Loucy (cell line): Measurements from ENCODE around the gene ARHGAP26.

Source experiments
- H2AFZ ChIP-seq: fragments of 200-600 bp; sonication (generic); 2 replicates; pipeline ENCODE4 v1.6.0; 2016; ENCODE audit warnings: antibody characterized with exemption, mild to moderate bottlenecking, low read length, moderate library complexity
- H3F3A ChIP-seq: fragments of 200-600 bp; 2 replicates; pipeline ENCODE4 v1.6.0; 2016; ENCODE audit warnings: antibody characterized with exemption, low read depth, mild to moderate bottlenecking
- H3K27me3 ChIP-seq: fragments of 200-600 bp; sonication (generic); 2 replicates; pipeline ENCODE4 v1.6.1; 2014; ENCODE audit warnings: low read length, mild to moderate bottlenecking; ENCODE audit not compliant: insufficient read depth, poor library complexity, severe bottlenecking
- H3K36me3 ChIP-seq: fragments of 200-600 bp; sonication (generic); 2 replicates; pipeline ENCODE4 v1.6.1; 2016; ENCODE audit warnings: low read length; ENCODE audit not compliant: insufficient read depth
- H3K4me1 ChIP-seq: fragments of 200-600 bp; sonication (generic); 2 replicates; pipeline ENCODE4 v1.5.1; 2014; ENCODE audit warnings: low read length, mild to moderate bottlenecking; ENCODE audit not compliant: insufficient read depth, poor library complexity, severe bottlenecking
- H3K4me2 ChIP-seq: fragments of 200-600 bp; sonication (generic); 2 replicates; pipeline ENCODE4 v1.6.0; 2014; ENCODE audit warnings: antibody characterized with exemption, low read length, low read depth, mild to moderate bottlenecking; ENCODE audit not compliant: poor library complexity, severe bottlenecking
- H3K4me3 ChIP-seq: fragments of 200-600 bp; sonication (generic); 2 replicates; pipeline ENCODE4 v1.5.1; 2014; ENCODE audit warnings: low read length, mild to moderate bottlenecking, mixed read lengths; ENCODE audit not compliant: poor library complexity, severe bottlenecking
- H3K79me2 ChIP-seq: fragments of 200-600 bp; sonication (generic); 2 replicates; pipeline ENCODE4 v1.6.1; 2014; ENCODE audit warnings: low read length; ENCODE audit not compliant: insufficient read depth
- H3K9ac ChIP-seq: fragments of 200-600 bp; sonication (generic); 2 replicates; pipeline ENCODE4 v1.6.0; 2014; ENCODE audit warnings: mild to moderate bottlenecking, low read depth, low read length, moderate library complexity; ENCODE audit not compliant: poor library complexity, severe bottlenecking
- H3K9me2 ChIP-seq: fragments of 200-600 bp; sonication (generic); replicated peaks from 2 replicates; pipeline ENCODE4 v1.6.1; 2016; ENCODE audit warnings: low read depth, low read length, mixed read lengths
- H3K9me3 ChIP-seq: fragments of 200-600 bp; sonication (generic); 2 replicates; pipeline ENCODE4 v1.6.1; 2014; ENCODE audit warnings: mild to moderate bottlenecking, antibody characterized with exemption, low read length, low read depth; ENCODE audit not compliant: insufficient read depth
- H4K20me1 ChIP-seq: fragments of 200-600 bp; sonication (generic); 2 replicates; pipeline ENCODE4 v1.6.0; 2014; ENCODE audit warnings: antibody characterized with exemption, low read length, mild to moderate bottlenecking; ENCODE audit not compliant: insufficient read depth, poor library complexity, severe bottlenecking
- EZH2phosphoT487 ChIP-seq: fragments of 200-600 bp; IDR thresholded peaks from 2 replicates; pipeline ENCODE4 v1.6.1; 2018; ENCODE audit warnings: antibody characterized with exemption, mild to moderate bottlenecking, moderate library complexity, borderline replicate concordance
- TF ChIP-seq, protein P1 (sequence below): fragments of 200-600 bp; sonication (generic); conservative IDR thresholded peaks from 2 replicates; pipeline ENCODE4 v1.5.1; 2014; ENCODE audit warnings: mild to moderate bottlenecking, antibody characterized with exemption, low read length

The ARHGAP26 gene

DNA sequence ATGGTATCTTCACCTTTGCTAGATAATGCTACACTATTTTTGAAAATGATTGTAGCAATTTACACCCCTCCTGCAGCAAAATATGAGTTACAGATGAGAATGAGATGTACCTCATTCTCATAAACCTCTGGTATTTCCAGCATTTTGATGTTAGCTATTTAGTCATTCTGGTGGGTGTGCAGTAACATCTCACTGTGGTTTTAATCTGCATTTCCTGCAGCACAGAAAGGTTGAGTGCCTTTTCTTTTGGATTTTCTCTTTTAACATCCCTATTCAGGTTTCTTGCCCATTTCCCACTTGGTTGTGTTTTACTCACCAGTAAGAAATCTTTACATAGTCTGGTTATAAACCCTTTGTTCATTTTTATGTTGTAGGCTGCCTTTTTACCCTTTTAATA lies 427.1 kb downstream of the ARHGAP26 start:
- Histone ChIP-seq H4K20me1 (no peaks in the 10 kb centered on the region), H3K4me1 (peaks cover 10% of the 10 kb centered on the region), H3K9ac (no peak overlapping the region), H2AFZ (no peak overlapping the region), H3F3A (no peaks in the 10 kb centered on the region), H3K36me3 (no peaks in the 10 kb centered on the region), H3K4me2 (no peak overlapping the region), H3K27me3 (no peaks in the 10 kb centered on the region), H3K4me3 (no peak overlapping the region), H3K79me2 (no peaks in the 10 kb centered on the region), H3K9me2 (no peaks in the 10 kb centered on the region), H3K9me3 (no peaks in the 10 kb centered on the region)
- TF ChIP-seq EZH2phosphoT487: no peak
- TF ChIP-seq, protein P1, sequence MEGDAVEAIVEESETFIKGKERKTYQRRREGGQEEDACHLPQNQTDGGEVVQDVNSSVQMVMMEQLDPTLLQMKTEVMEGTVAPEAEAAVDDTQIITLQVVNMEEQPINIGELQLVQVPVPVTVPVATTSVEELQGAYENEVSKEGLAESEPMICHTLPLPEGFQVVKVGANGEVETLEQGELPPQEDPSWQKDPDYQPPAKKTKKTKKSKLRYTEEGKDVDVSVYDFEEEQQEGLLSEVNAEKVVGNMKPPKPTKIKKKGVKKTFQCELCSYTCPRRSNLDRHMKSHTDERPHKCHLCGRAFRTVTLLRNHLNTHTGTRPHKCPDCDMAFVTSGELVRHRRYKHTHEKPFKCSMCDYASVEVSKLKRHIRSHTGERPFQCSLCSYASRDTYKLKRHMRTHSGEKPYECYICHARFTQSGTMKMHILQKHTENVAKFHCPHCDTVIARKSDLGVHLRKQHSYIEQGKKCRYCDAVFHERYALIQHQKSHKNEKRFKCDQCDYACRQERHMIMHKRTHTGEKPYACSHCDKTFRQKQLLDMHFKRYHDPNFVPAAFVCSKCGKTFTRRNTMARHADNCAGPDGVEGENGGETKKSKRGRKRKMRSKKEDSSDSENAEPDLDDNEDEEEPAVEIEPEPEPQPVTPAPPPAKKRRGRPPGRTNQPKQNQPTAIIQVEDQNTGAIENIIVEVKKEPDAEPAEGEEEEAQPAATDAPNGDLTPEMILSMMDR: no peak

DNA sequence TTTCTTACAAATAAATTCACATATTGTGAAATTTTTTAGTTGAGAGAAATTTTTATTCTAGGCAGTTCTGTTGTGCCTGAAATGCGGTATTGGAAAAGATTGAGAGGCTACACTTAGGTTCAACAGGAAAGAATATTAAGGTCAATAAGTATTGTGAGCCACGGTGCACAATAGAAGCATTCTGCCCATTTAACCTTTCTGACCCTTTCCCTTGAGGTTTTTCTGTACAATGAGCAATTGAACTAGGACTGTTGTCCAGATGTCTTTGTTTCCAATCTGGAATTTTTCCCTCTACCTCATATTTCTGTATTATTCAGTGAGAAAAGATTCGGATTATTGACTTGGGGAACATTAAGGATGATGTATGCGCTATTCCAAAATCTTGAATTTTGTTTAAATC lies 428.2 kb downstream of the ARHGAP26 start:
- no peaks in the 10 kb centered on the region for H3K9me2 ChIP-seq
- TF ChIP-seq, protein P1: no peak
- TF ChIP-seq EZH2phosphoT487: no peak
- no peaks in the 10 kb centered on the region for H4K20me1 ChIP-seq
- H3K9me3 ChIP-seq: no peaks in the 10 kb centered on the region
- H3K27me3 ChIP-seq: no peaks in the 10 kb centered on the region
- H3K4me1 ChIP-seq: peaks cover 10% of the 10 kb centered on the region
- H3K4me3 ChIP-seq: no peak overlapping the region
- no peak overlapping the region for H3K9ac ChIP-seq
- H3K36me3 ChIP-seq: no peaks in the 10 kb centered on the region
- H2AFZ ChIP-seq: no peak overlapping the region
- H3F3A ChIP-seq: no peaks in the 10 kb centered on the region
- H3K79me2 ChIP-seq: no peaks in the 10 kb centered on the region
- no peak overlapping the region for H3K4me2 ChIP-seq

DNA sequence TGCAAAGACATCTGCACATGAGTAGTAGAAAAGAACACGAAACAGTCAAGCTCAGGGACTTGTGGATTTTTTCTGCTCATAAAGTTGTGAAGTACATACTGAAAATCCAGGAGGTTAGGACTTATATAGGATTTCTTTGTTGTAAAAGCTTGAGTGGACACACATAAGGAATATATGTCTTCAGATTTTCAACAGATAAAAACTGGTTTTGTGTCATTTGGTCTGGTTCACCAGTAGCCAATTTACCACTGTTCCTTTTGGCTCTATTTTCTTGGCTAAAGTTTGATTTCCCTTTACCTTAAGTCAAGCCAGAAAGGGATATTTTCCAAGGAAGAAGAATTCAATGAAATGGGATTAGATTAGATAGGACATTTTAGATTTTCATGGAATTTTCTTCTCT lies 429.0 kb downstream of the ARHGAP26 start:
- H3K4me1 ChIP-seq: peaks cover 10% of the 10 kb centered on the region
- H4K20me1 ChIP-seq: no peaks in the 10 kb centered on the region
- no peak for TF ChIP-seq EZH2phosphoT487
- TF ChIP-seq, protein P1: no peak

More for the DNA sequence above, 429.0 kb downstream of the ARHGAP26 start:
- H3K9me2 ChIP-seq: no peaks in the 10 kb centered on the region
- no peaks in the 10 kb centered on the region for H3K36me3 ChIP-seq
- H3K9me3 ChIP-seq: no peaks in the 10 kb centered on the region
- H2AFZ ChIP-seq: no peak overlapping the region
- H3K4me2 ChIP-seq: no peak overlapping the region
- H3K79me2 ChIP-seq: no peaks in the 10 kb centered on the region
- no peak overlapping the region for H3K4me3 ChIP-seq
- no peak overlapping the region for H3K9ac ChIP-seq
- no peaks in the 10 kb centered on the region for H3K27me3 ChIP-seq
- no peaks in the 10 kb centered on the region for H3F3A ChIP-seq
